HL-60/S4 treated with retinoic acid at 250 ng/mL for 4 days and 3 days (cell line): Measurements from ENCODE around the gene CASZ1.

Source experiments
- in situ Hi-C: fragments of 300-500 bp; cut with MboI; formaldehyde crosslinking; loops from 2 replicates; pipeline ENCODE4 v1.7.0; 2022; ENCODE audit warnings: low sequenced_read_pairs

Gene CASZ1

DNA sequence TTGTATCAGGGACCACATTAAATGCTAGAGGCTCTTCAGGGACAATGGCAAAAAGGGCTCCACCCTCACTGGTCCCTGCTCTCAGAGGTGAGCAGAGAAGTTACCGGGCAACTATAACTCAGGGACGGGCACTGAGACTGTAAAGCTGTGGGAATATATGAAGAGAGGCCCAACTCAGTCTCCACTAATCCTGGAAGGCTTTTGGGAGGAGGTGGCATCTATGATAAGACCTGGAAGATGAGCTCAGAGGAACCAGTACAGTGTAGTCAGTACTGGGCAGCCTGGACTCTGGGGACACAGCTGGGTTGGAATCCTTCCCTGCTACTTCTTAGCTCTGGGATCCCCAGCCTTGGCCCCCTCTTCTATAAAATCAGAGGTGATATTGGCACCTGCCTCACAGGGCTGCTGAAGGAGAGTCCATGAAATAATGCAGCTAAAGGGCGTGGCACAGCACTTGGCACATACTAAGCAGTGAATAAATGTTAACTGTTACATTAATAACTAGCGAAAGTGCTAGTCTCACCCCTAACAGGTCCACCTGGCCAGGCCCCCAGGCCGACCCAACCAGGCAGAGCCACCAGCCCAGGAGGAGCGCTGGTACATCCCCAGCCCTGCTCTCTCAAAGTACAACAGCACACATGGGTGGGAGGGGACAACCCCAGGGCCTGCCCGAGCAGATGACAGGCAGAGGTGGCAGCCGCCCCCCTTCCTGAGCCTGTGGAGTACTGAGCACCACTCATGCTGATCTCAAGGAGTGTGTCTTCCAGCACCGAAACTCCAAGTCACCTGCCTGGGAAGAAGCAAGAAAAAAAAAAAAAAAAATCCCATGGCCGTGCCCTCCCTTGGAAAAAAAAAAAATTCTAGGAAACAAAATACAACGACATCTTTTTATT, 62.7 kb downstream of the CASZ1 start:
- in situ Hi-C loops = no loop called here

DNA sequence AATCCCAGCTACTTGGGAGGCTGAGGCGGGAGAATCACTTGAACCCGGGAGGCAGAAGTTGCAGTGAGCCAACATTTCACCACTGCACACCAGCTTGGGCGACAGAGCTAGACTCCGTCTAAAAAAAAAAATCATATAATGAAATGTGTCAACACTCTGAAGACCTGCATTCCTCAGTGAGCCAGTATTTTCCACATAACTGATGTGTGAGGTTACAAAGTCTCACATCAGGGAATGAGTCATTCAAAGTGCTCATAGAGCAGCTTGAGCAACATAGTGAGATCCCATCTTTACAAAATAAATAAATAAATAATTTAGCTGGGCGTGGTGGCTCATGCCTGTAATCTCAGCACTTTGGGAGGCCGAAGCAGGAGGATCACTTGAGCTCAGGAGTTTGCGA, 65.5 kb downstream of the CASZ1 start:
- in situ Hi-C loops = no loop called here

DNA sequence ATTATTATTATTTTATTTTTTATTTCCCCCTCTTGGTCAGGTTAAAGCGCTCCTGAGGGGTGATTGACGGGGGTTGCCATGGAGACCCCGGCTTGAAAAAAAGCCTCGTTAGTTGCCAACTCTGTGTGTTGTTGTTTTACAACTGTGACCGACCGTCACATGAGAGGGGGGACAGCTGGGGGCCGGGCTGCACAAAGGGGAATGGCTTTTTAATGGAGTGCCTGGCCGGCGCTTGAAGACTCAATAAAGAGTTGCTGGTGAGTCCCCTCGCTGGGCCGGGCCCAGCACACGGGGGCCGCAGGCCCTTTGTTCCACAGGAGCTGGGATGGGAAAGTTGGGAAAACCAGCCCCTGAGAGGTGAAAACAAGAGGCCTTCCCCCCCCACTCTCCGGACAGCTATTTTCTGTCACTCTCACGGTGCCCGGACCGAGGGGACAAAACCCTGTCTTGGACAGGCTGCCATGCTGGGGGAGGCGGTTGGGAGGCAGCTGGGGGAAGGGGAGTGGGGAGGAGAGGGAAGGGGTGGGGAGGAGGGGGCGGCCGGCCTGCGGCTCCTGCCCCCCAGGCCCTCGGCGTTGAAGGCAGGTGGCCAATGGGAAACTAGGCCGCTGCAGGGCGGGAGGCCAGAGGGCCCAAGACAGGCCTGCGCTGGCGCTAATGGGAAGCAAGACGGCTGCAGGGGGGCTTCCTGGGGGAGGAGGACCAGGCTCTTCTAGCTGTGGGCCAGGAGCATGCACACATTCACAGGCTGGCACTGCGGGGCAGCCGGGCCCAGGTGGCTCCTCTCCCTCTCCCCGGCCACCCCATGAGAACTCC, 67.6 kb downstream of the CASZ1 start:
- in situ Hi-C loops = no loop called here

DNA sequence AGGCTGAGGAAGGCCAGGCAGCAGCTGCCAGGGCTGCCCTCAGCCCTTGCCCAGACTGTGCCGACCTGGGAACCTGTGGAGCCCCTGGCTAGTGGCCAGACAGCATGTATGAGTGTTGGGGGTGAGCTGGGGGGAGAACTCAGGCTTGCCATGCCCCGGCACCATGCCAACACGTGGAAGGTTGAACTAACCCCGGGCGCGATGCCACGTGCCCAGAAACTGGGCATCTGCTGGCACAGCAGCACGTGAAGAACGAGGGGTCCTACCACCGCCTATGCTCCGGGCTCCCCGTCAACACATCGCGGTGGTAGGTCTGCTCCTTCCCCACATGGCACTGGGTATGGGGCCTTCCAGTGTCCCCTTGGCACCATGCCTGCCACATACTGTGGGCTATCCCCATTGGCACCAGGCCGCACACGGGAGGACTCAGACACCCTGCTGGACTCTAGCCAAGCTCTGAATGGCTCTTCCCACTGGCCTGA, 68.7 kb downstream of the CASZ1 start:
- in situ Hi-C loops = no loop called here

DNA sequence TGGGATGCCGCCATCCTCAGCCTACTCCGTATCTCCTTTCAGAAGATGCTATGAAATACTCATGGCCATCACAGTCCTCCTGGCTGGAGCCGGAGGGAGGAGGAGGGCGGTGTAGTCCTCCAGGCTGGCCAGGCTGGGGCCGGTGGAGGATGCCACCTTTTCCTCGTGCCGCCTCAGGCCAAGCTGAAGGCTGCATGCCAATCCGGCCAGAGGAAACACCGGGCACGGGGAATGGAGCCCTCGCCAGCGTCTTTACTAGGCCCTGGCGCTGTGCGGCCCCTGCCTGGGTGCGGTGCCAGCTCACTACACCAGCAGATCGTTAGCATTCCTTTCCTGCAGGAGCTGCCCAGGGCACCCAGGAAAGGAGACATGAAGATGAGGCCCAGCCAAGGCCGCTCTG, 70.1 kb downstream of the CASZ1 start:
- in situ Hi-C loops = no loop called here

DNA sequence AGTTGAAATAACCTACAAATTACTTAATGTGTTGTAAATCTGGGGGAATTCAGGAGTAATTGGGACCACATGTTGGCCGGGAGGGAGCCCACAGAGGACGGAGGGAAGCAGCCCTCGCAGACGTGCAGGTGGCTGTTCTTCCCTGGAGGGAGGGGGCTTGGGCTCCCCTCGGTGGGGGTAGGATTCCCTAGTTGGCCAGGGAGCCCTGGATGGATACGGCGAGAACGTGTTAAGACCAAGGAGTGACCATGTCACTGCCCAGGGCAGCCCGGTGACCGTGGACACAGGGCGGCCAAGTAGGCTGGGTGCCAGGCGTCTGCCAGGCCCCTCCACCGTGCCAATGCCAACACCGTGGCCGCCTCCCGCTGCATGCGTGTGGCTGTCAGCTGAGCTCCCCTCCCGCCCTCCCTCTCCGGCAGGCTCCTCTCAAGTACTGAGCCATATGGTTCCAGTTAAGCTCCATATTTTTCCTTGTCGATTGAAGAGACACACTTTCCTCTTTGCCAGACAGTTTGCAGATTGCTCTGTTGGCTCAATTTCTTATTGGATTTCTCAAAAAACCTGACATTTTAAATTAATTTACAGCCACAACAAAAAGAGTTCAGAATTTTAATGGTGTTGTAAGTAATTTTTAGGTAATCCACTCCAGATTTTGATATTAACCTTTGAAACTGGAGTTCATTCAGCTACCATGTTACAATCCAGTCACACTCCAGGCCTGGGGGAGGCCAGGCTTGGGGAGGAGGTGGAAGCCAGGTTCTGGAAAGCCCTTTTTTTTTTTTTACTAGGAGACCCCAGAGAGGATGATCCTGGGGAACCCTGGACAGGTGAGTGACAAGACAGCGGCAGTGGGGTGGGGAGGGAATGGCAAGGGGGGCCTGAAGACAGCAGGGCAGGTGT, 71.2 kb downstream of the CASZ1 start:
- in situ Hi-C loops = no loop called here

DNA sequence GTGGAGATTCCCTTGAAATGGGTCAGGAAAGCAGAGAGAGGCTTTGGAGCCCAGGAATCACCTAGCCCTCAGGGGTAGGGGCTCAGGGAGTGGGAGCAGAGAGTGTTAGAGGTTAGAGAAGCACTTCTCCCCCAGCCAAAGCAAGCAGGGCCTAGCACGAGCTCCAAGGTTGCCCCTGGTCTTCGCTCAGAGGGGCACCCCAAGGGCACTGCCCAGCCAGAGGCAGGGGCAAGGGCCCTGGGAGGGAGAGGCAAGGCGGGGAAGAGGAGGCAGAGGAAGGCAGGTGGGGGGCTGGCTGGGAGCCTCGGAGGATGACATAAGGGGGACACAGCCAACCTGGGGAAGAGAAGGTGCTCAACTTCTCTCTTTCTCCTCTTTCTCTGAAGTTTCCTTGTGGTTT, 71.9 kb downstream of the CASZ1 start:
- in situ Hi-C loops = no loop called here

DNA sequence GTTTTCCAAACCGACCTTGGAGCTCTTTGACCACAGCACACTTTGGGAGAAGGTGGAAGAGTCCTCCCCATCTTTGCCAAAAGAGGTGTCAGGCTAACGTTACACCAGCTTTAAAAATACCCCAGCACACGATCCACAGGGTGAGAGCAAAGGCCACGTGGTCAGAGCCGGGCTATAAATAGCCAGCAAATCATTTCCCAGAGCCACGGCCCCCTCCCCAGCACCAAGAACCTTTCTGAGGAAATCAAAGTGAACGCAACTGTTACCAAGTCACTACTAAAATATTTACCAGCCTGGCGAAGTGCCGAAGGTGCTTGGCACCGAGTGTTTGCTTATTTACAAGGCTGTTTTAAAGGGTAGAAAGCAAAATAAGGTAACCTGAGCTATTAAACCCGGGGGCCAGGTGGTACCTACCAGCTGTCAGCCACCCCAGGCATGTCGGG, 72.4 kb downstream of the CASZ1 start:
- in situ Hi-C loops = no loop called here

DNA sequence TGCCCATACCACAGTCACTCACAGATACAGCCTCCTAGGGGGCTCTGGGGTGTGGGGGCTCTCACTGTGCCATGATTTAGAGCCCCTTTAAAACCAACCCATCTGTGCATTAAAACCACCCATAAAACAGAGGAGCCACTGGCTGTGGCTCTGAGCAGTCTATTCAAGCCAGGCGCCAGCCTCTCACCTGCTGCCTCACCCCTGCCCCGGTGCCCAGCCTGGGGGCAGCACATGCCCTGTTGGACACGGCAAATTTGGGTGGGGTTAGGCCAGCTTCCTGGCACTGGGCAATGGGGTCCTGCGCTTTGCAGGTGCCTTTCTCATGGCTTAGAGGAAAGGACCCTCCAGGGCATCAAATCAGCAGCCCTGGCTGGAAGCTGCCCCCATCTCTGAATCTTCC, 73.1 kb downstream of the CASZ1 start:
- in situ Hi-C loops = no loop called here

DNA sequence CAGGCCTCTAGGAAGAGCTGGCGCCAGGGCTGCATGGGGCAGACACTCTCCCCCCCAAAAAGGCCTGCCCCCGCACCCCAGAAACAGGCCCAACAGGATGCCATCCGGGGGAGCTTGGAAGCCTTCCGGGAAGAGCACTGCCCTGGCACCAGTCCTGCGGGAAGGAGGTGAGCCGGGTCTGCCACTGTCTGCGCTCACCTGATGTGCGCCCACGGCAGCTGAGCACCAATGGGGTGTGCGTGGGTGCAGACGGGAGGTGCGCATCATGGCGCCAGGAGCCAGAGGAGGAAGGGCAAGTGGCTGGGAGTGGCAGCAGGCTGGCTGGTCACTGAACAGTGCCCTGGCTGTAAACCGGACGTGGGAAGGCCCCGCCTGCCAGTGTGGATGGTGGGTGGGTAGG, 73.6 kb downstream of the CASZ1 start:
- in situ Hi-C loops = no loop called here

DNA sequence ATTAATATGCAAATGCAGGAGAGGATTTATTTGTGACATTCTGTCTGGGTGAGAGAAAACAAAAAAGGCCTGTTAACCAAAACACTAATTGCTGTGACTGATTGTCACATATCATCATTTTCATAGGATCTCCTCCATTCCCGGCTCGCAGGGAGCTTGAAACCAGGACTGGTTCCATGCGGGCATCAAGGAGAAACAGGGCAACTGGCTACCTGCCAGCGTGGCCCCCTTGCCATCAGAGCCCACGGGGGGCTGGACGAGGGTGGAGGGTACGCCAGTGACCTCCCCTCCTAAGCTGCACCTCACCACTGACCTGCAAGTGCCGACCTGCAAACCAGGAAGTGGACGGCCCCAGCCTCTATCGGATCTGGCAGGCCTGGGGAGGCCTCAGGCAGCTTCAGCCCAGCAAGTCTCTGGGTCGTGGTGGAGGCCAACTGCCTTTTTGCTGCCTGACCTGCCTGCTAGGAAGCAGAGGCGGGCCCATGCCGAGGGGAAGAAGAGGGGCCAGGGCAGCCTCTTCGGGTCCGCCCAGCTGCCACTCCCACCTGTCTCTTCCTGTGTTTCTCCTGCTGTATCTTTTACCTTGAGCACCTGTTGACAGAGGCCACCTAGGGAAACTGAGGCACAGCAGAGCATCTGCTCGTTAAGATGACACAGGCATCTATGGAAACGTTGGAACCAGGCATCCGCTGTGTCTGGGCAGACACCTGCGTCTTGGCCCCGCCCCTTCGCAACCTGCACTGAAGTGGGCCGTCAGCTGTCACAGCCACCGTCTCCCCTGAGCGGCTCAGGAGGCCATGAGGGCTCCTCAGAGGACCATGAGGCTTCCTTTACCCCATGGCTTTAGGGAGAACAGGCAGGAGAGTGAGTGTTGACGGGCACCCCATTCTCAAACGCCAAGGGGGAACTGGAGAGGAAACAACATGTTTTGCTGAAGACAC, 74.8 kb downstream of the CASZ1 start:
- in situ Hi-C loops = no loop called here

DNA sequence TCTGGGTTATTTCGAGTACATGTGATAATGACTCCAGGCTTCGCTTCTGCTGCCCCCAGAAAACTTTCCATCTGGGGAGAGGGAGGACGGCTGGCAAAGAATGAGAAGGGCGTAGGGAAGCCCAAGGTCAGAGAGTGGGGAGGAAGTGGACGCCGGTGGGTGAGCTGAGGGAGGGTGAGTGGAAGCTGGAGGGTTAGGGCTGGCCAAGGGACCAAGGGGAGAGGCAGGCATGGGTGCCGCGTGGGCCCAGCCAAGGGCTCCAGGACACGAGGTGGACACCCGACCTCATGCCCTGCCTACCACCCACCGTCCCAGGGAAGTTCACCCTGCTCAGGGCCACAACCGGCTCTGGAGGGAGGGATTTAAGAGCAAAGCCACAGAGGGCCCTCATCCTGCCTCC, 75.8 kb downstream of the CASZ1 start:
- in situ Hi-C loops = no loop called here

DNA sequence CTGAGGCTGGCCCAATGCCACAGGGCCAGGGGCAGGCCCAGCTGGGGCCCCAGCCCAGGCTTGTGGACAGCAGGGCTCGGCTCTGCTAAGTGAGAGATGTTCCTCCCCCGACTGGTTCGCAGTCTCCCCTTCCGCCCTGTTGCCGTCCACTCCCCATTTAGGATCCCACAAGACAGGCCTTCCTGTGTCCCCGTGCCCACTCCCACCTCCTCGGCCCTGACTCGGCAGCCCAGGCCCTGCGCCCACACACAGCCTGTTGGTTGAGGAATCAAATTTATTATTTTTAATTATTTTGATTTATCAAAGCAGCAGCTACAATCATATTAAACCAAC, 78.4 kb downstream of the CASZ1 start:
- in situ Hi-C loops = no loop called here

DNA sequence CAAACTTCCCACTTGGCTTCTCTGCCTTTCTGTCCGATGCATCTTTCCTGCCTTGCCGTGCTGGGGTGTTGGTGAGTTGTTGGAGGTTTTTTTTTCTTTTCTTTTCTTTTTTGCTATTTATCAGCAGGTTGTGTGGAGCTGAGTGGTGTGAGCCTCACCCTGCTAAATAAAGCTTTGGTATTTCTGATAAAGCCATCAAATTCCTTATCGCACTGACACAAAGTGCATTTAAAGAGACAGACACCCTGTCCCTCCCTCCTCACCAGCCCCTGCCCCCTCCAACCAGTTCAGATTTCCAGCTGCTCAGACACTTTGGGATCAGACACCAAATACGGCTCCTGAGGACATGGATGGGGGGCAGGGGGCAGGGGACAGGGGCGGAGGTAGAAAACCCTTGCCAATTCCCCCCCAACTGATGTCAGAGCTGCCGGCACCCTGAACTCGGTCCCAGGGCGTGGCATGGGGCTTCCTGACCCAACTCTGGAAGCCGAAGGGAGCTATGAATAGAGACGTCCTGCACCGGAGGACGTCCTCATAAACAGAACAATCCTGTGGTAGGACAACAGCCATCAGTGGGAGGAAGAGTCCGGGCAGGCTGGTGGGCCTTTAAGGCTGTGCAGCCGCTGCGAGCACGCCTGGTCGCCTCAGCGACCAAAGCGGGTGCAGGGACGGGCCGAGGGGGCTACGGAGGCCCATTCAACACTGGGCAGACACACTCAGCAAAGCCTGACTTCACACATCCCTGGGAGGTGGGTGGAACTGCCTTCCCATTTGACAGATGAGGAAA, 79.0 kb downstream of the CASZ1 start:
- in situ Hi-C loops = no loop called here

DNA sequence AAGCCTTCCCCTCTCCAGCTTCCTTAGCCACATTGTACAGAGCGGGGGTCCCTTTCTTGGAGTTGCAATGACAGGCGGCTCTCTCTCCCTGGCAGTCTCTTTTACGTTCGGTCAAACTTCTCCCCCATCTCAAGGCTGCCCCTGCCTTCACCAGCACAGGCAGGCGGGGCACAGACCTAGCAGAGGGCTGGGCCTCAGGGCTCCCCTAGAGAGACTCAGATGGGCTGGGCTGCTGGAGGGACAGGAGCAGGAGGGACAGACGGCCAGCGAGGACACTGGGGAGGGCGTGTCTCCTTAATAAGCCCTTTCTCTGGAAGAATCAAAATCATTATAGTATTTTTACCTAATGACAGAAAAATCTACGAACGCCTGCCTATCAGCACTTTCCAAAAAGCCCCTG, 79.6 kb downstream of the CASZ1 start:
- in situ Hi-C loops = no loop called here

DNA sequence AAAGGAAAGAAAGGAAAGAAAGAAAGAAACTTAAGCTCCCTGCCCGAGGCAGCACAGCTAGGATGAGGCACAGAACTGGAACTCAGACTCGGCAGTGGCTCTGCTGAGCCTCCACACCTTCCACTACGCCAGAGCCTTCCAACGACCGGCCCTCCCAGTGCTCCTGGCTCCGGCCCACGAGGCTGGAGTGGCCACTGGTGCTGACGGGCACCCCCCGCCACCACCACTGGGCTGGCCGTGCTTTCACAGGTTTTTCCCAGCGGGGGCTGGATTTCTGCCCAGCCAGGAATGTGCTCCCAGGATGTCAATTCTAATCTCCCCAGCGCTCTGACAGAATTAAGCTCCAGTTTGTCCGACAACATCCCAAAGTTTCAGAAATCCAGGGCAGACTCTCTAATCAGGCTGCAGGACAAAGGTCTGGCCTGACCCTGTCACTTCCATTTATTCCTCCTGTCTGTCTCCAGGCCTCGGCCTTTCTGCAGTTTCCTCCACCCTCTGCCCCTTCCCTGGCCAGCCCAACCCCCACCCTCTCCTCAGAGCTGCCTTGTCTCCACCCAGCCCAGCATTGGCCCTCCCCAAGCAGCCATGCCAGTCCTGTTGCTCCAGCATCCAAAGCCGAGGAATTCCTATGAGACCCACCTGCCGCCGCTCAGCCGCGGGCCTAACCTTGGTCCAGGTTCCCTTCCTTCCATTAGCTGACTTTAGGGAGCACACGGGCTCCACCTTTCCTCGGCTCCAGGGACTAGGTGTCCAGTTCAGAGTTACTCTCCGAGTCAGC, 81.9 kb downstream of the CASZ1 start:
- in situ Hi-C loops = no loop called here

DNA sequence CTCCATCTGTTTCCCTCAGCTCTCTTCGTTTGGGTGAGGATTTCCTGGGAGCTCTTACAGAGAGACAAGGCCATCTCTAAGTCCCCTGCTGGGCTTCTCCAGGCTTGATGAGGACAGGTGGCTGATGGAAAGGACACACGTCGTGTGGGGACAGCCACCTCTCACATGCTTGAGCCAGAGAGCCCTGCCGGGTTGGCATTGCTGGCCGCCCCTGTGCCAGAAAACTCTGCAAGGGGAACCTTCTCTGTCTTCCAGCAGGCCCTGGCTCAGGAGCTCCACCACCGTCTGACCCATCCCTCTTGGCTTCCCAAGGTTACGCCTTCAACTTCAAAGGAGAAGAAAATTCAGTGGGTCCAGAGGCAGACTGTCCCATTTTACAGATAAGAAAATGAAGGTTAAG, 82.8 kb downstream of the CASZ1 start:
- in situ Hi-C loops = no loop called here

DNA sequence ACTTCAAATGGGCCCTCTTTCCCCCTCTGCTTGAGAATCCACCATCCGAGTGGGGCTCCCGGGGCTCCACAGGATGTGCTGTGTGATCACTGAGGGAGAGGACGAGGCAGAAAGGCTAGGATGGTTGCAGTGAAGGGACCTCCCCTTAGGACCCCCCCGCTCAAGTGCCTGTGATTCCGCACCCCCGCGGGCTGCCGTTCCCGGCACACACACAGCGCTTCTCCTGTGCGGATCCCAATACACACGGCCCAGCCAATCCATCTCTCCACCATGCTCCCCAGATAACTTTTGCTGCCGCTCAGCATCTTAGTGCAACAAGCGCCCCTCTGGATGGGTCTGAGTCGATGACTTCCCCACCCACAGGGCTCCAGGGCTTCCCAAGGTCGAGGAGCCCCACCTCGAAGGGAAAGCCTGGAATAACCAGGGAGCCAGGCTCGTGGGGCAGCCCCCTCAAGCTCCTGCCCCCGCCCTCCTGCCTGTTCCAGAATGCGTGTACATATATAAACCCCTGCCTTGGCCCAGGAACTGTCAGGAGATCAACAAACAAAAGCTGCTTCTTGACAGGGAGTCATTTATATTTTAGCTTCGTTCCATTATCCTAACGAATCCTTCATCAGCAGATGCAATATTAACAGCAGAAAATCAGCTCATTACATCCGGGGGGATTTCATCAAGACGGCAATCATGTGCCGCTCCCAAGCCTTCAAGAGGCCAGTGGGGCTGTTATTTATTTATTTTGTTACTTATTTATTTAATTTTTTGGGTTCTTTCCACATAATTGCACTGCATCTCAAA, 83.7 kb downstream of the CASZ1 start:
- in situ Hi-C loops = no loop called here
